IMR-90 (cell line): ENCODE measurements around the gene ADCY5. TPM values are rescaled to one million over a fixed set of nuclear protein-coding genes. Genes with fewer than 3 reads are reported as not detected.

Experiments used
- ATAC-seq: fragments of 200-7000 bp; cut with Tn5 transposase; 2 replicates; pipeline ENCODE4 v1.9.1; 2020; ENCODE audit warnings: low read depth, mild to moderate bottlenecking, moderate library complexity
- BruUV-seq: library from RNA; stranded (reverse); fragments of 400-500 nt; replicated peaks from 2 replicates; lab custom pipeline; 2021; lab: Mats Ljungman, UMichigan
- CTCF ChIA-PET: fragments of 300-600 bp; formaldehyde crosslinking; extraction: SDS; loops from one replicate; lab custom pipeline; 2021; ENCODE audit warnings: antibody characterized with exemption; lab: Yijun Ruan, JAX
- POLR2A ChIA-PET: fragments of 300-600 bp; sonication (Branson Sonifier 250); formaldehyde crosslinking; loops from one replicate; lab custom pipeline; 2022; ENCODE audit warnings: antibody characterized with exemption; ENCODE audit not compliant: unreplicated experiment; lab: Charles Lee
- DNase-seq: peaks from one replicate; pipeline ENCODE4 v3.0.0; 2013
- H2AFZ ChIP-seq: replicated peaks from 2 replicates; pipeline ENCODE3; 2013; ENCODE audit warnings: low read length, mild to moderate bottlenecking; ENCODE audit not compliant: poor library complexity
- H2AK5ac ChIP-seq: 2 replicates; pipeline ENCODE4 v1.6.1; 2013; ENCODE audit warnings: low read depth, low read length, inconsistent platforms
- H2AK9ac ChIP-seq: replicated peaks from 2 replicates; pipeline ENCODE3; 2013; ENCODE audit warnings: mild to moderate bottlenecking, low read depth, low read length, moderate library complexity; ENCODE audit not compliant: poor library complexity
- H2BK120ac ChIP-seq: 2 replicates; pipeline ENCODE4 v1.6.1; 2013; ENCODE audit warnings: low read depth, low read length, inconsistent platforms
- H2BK15ac ChIP-seq: 3 replicates; pipeline ENCODE4 v1.6.1; 2013; ENCODE audit warnings: low read depth, low read length, inconsistent platforms
- H2BK20ac ChIP-seq: 2 replicates; pipeline ENCODE4 v1.6.1; 2013; ENCODE audit warnings: low read depth, mild to moderate bottlenecking, inconsistent platforms, low read length, moderate library complexity
- H2BK5ac ChIP-seq: 2 replicates; pipeline ENCODE4 v1.6.1; 2013; ENCODE audit warnings: mild to moderate bottlenecking, low read depth, low read length, inconsistent platforms; ENCODE audit not compliant: poor library complexity, severe bottlenecking
- H3K14ac ChIP-seq: replicated peaks from 2 replicates; pipeline ENCODE4 v1.6.1; 2013; ENCODE audit warnings: low read depth, low read length, inconsistent platforms
- H3K18ac ChIP-seq: 2 replicates; pipeline ENCODE4 v1.6.1; 2013; ENCODE audit warnings: low read depth, low read length, control low read depth
- H3K23ac ChIP-seq: 2 replicates; pipeline ENCODE4 v1.6.1; 2013; ENCODE audit warnings: low read depth, low read length, inconsistent platforms
- H3K27ac ChIP-seq: 2 replicates; pipeline ENCODE4 v1.5.1; 2013; ENCODE audit warnings: mild to moderate bottlenecking, control low read depth, low read length; ENCODE audit not compliant: insufficient read depth
- H3K27me3 ChIP-seq: 2 replicates; pipeline ENCODE4 v1.6.1; 2013; ENCODE audit warnings: low read length; ENCODE audit not compliant: control insufficient read depth, insufficient read depth
- H3K36me3 ChIP-seq: 2 replicates; pipeline ENCODE4 v1.6.1; 2013; ENCODE audit warnings: low read length, mixed read lengths; ENCODE audit not compliant: control insufficient read depth, insufficient read depth
- H3K4ac ChIP-seq: 2 replicates; pipeline ENCODE4 v1.6.1; 2013; ENCODE audit warnings: low read depth, low read length, inconsistent platforms
- H3K4me1 ChIP-seq: 2 replicates; pipeline ENCODE4 v1.6.1; 2013; ENCODE audit warnings: low read length, mixed read lengths; ENCODE audit not compliant: control insufficient read depth, insufficient read depth
- H3K4me2 ChIP-seq: 2 replicates; pipeline ENCODE4 v1.6.1; 2013; ENCODE audit warnings: low read depth, mild to moderate bottlenecking, control low read depth, low read length, moderate library complexity
- H3K4me3 ChIP-seq: 2 replicates; pipeline ENCODE4 v1.5.1; 2013; ENCODE audit warnings: low read depth, mild to moderate bottlenecking, control low read depth, low read length, moderate library complexity; ENCODE audit not compliant: insufficient read depth
- H3K56ac ChIP-seq: 2 replicates; pipeline ENCODE4 v1.6.1; 2013; ENCODE audit warnings: low read length, inconsistent platforms; ENCODE audit not compliant: insufficient read depth; ENCODE audit errors: extremely low read depth
- H3K79me1 ChIP-seq, 2 experiments: 2 replicates each; pipeline ENCODE4 v1.6.1; 2013; ENCODE audit warnings: low read length in 2 of 2, inconsistent platforms in 1 of 2, low read depth in 1 of 2
- H3K9ac ChIP-seq: 2 replicates; pipeline ENCODE4 v1.6.1; 2013; ENCODE audit warnings: low read depth, low read length, control low read depth
- H3K9me1 ChIP-seq: 2 replicates; pipeline ENCODE4 v1.6.1; 2013; ENCODE audit warnings: low read length, inconsistent platforms; ENCODE audit not compliant: insufficient read depth
- H3K9me3 ChIP-seq: 2 replicates; pipeline ENCODE4 v1.6.1; 2013; ENCODE audit warnings: low read length; ENCODE audit not compliant: control insufficient read depth, insufficient read depth
- H4K20me1 ChIP-seq: 2 replicates; pipeline ENCODE4 v1.6.1; 2013; ENCODE audit warnings: low read length, inconsistent platforms; ENCODE audit not compliant: insufficient read depth
- H4K5ac ChIP-seq: 2 replicates; pipeline ENCODE4 v1.6.1; 2013; ENCODE audit warnings: mild to moderate bottlenecking, low read depth, low read length, control low read depth
- H4K8ac ChIP-seq, 2 experiments: 2 replicates each; pipeline ENCODE4 v1.6.1; 2013; ENCODE audit warnings: low read depth in 2 of 2, low read length in 2 of 2, control low read depth in 1 of 2, inconsistent platforms in 1 of 2
- H4K91ac ChIP-seq: 2 replicates; pipeline ENCODE4 v1.6.1; 2013; ENCODE audit warnings: low read depth, low read length, inconsistent platforms; ENCODE audit not compliant: insufficient read depth
- CHD1 ChIP-seq: IDR thresholded peaks from 2 replicates; pipeline ENCODE4 v1.6.1; 2012; ENCODE audit warnings: low read depth, low read length, improper control_type of control experiment
- CTCF ChIP-seq: conservative IDR thresholded peaks from 2 replicates; pipeline ENCODE4 v1.5.1; 2012; ENCODE audit warnings: mild to moderate bottlenecking, low read depth, low read length, improper control_type of control experiment
- MAFK ChIP-seq: IDR thresholded peaks from 2 replicates; pipeline ENCODE4 v1.6.1; 2012; ENCODE audit warnings: low read depth, low read length, improper control_type of control experiment
- MAZ ChIP-seq: IDR thresholded peaks from 2 replicates; pipeline ENCODE4 v1.6.1; 2012; ENCODE audit warnings: low read depth, mild to moderate bottlenecking, low read length, improper control_type of control experiment, moderate library complexity, borderline replicate concordance
- MXI1 ChIP-seq: IDR thresholded peaks from 2 replicates; pipeline ENCODE4 v1.6.1; 2012; ENCODE audit warnings: low read depth, mild to moderate bottlenecking, low read length, moderate library complexity, borderline replicate concordance
- NFE2L2 ChIP-seq: fragments of 150-350 bp; IDR thresholded peaks from 2 replicates; pipeline ENCODE4 v1.6.1; 2016; ENCODE audit warnings: low read depth, mild to moderate bottlenecking, low read length
- RFX5 ChIP-seq: IDR thresholded peaks from 2 replicates; pipeline ENCODE4 v1.8.0; 2012; ENCODE audit warnings: low read depth, mild to moderate bottlenecking, low read length, moderate library complexity
- USF2 ChIP-seq: fragments of 150-350 bp; IDR thresholded peaks from 2 replicates; pipeline ENCODE4 v1.6.1; 2017; ENCODE audit warnings: mild to moderate bottlenecking, antibody characterized with exemption, low read length, low read depth
- WGBS, 2 experiments: methylation state at CpG; one replicate each; pipeline versions ENCODE4 v1.1.5 to v1.1.7; 2013; ENCODE audit warnings: missing lambda C conversion rate in 2 of 2; ENCODE audit not compliant: insufficient read length in 1 of 2; ENCODE audit errors: extremely low coverage in 2 of 2; 5-methylcytosine and 5-hydroxymethylcytosine counted together
- dilution Hi-C: fragments of 300-500 bp; cut with HindIII; formaldehyde crosslinking; loops from one replicate; pipeline ENCODE4 v1.14.3; 2018; ENCODE audit warnings: low sequenced_read_pairs; ENCODE audit not compliant: unreplicated experiment
- in situ Hi-C: fragments of 300-500 bp; cut with MboI; formaldehyde crosslinking; loops from 3 replicates; pipeline ENCODE4 v1.14.3; 2019; ENCODE audit warnings: low sequenced_read_pairs, inconsistent platforms, mixed read lengths
- intact Hi-C: fragments of 100-400 bp; cut with micrococcal nuclease; formaldehyde crosslinking; loops from 2 replicates; pipeline ENCODE4 v1.10.0; 2022
- polyA plus RNA-seq, 3 experiments: library from polyadenylated mRNA; depleted of rRNA; stranded (reverse); fragments of >200 nt; gene quantifications; 2 replicates each; pipeline ENCODE4 v1.2.3, GENCODE V29; 2012; ENCODE audit warnings: low replicate concordance in 1 of 3
- total RNA-seq: library from RNA; depleted of rRNA; stranded (reverse); fragments of >200 nt; gene quantifications from 2 replicates; pipeline ENCODE4 v1.2.3, GENCODE V29; 2012

ADCY5 gene
- total and polyA plus RNA-seq, 2 of the 4 experiments (the other 2 are of a cell fraction): 0.14 to 0.18 TPM

DNA sequence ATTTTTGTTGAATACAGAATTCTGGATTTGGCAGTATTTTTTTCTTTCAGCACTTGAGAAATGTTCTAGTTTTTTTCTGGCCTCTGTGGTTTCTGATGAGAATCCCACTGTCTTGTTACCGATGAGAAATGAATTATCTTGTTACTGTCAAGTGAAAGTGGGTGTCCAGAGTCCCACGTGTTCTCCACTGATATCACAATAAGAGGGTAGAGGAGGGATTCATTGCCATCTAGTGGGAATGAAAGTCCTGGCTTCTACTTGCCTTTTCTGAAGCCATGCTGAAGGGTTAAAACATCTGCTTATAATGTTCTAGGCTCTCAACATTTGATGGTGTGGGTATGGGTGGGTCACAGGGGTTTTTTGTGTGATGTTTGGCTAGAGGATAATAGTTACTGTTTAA is 181.1 kb downstream of the ADCY5 start:
- H3K9me3 ChIP-seq: no peaks in the 10 kb centered on the region
- no peak overlapping the region for H3K14ac ChIP-seq
- no peak overlapping the region for H2AK5ac ChIP-seq
- H2AFZ ChIP-seq: no peak overlapping the region
- no peak overlapping the region for H3K18ac ChIP-seq
- no peak overlapping the region for H2BK5ac ChIP-seq
- no peak overlapping the region for H3K4me2 ChIP-seq
- no peak overlapping the region for H2AK9ac ChIP-seq
- WGBS, 2 experiments: no CpG with 5 or more reads among the region's 2 CpGs
- no peak overlapping the region for H3K4me3 ChIP-seq
- dilution Hi-C loops (no loop called here), in situ Hi-C loops (no loop called here), intact Hi-C loops (no loop called here)
- H3K4ac ChIP-seq: no peak overlapping the region
- H2BK15ac ChIP-seq: no peak overlapping the region
- no peak overlapping the region for H3K27ac ChIP-seq
- no peak overlapping the region for H3K23ac ChIP-seq
- no peak overlapping the region for H4K8ac ChIP-seq
- no peak overlapping the region for H4K5ac ChIP-seq
- no peak overlapping the region for H2BK120ac ChIP-seq
- no peaks in the 10 kb centered on the region for H3K9me1 ChIP-seq
- DNase-seq: no peak
- ChIA-PET POLR2A (no interaction called here), CTCF (interaction anchor here (0.6 kb wide), 1 partner anchor 18 kb away, joined by 3 read pairs; no protein-coding TSS in a partner anchor)
- no peaks in the 10 kb centered on the region for H4K20me1 ChIP-seq
- no peaks in the 10 kb centered on the region for H3K79me1 ChIP-seq
- no peak overlapping the region for H4K91ac ChIP-seq
- TF ChIP-seq CHD1 (no peak), NFE2L2 (no peak), USF2 (no peak), MAZ (no peak), MXI1 (no peak), MAFK (no peak), RFX5 (no peak), CTCF (no peak)
- H3K27me3 ChIP-seq: no peaks in the 10 kb centered on the region
- BruUV-seq: no TSS peak
- H3K9ac ChIP-seq: no peak overlapping the region
- 0 out of 2 replicates have a peak, but pooled peaks cover 1% of the 10 kb centered on the region for H3K36me3 ChIP-seq
- no peak for ATAC-seq
- peaks cover 2% of the 10 kb centered on the region; the same call in 1 of the 2 replicates for H3K4me1 ChIP-seq
- H2BK20ac ChIP-seq: no peak overlapping the region
- H3K56ac ChIP-seq: no peak overlapping the region
